HG03460 (cell line): Measurements from ENCODE around the gene GAMT.

Experiments used
- ATAC-seq: cut with Tn5 transposase; IDR thresholded peaks from one replicate; pipeline ENCODE4 v1.9.1; 2021; ENCODE audit not compliant: unreplicated experiment

GAMT gene

DNA sequence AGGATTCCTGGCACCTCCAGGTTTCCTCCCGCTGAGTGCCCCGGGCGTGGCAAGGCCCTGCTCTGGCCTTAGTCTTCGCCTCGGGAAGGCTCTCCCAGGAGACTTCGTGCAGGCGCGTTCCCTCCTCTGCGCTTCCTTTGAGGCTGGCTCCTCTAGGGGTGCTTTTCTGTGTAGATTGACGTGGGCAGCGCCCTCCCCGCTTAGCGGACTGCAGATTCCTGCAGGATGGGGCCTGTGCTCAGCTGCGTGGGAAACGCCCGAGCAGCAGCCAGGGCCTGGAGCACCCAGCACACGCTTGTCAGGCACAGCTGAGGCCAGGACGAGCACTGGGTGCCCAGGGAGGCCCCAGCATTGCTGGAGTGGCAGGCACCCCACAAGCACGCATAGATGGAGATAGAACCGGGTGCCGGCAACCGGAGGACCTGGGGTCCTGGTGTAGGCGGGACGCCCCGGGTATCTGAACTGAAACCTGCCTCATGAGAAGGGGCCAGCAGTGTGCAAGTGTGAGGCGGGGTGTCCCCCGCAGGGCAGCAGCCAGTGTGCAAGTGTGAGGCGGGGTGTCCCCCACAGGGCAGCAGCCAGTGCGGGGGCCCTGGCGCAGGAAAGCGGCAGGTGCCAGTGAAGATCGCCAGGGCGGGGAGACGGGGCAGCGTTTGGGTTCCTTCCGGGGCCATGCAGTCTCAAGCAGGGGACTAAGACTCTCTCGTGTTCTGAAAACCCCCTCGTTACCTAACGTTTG, 14.2 kb downstream of the GAMT start:
- no peak for ATAC-seq

- ATAC-seq = no peak
Observed at GRCh38 chr19:1385816-1386215, 15.5 kb downstream of the GAMT start.

DNA sequence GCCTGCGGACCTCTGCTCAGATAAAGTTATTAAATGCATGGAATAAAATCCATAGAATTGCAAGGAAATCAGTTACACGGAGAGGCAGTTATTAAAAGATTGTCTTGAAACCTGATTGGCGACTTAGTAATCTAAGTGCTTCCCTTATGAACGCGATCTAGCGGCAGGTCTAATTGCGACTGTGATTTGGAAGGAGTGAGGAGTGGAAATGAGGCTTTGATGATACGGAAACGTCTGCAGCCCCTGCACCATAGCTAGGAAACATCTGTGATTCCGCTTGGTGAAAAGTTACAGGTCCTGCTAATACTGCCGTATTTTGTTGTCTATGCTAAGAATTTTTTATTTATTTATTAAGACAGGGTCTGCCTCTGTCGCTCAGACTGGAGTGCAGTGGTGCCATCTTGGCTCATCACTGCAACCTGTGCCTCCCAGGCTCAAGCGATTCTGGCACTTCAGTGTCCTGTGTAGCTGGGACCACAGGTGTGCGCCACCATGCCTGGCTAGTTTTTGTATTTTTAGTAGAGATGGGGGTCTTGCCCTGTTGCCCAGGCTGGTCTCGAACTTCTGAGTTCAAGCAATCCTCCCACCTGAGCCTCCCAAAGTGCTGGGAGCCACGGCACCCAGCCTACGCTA, 16.7 kb downstream of the GAMT start:
- ATAC-seq = no peak

DNA sequence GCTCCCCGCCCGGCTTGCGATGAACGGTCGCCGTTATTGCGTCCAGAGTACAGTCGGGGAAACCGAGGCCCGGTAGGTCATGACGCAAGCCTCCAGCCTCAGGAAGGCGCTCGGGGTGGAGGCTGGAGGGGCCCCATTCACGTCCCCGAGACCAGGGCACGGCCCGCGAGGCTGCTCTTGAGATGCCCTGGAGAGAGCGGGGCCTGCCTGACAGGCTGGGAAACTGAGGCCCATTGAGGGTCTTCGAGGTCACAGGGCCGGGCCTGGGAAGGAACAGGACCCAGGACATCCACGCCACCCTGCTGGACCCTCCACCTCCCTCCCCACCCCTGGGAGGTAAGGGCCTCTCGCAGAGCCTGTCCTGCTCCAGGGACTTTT, 17.3 kb downstream of the GAMT start:
- ATAC-seq = no peak

DNA sequence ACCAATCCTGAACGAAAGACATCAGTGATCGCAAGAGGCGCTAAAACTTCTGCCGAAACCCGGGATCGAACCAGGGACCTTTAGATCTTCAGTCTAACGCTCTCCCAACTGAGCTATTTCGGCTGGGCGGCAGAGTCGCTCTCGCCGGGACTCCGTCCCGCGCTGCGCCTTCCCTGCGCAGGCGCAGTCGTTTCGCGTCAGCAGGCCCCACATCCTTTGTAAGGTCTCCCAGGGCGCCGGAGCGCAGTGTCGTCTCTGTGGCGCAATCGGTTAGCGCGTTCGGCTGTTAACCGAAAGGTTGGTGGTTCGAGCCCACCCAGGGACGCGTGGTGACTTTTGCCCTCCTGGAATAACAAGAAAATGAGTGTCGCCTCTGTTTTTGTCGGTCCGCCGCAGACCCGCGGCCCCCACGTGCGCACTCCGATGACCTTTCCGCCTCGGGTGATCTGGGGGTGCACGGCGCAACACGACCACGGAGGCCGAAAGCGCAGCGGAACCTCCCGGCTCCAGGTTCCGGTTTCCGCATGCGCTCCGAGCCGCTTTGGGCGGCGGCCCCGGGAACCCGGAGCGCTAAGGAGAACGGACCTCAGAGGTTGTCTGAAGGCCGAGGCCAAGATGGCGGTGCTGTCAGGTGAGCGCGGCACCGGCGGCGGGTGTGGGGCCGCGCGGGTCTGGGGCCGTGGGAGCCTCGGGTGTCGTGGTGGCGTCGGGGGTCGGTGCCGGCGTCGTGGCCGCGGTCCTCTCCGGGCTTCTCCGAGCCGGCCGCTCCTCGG, 17.8 kb downstream of the GAMT start, which contains the start of gene NDUFS7:
TSS of gene NDUFS7 (plus strand) at position 596 of the 773 bp plus-strand sequence. CDS start at position 616, 20 bp downstream.
- peak; percentile 72 for ATAC-seq

DNA sequence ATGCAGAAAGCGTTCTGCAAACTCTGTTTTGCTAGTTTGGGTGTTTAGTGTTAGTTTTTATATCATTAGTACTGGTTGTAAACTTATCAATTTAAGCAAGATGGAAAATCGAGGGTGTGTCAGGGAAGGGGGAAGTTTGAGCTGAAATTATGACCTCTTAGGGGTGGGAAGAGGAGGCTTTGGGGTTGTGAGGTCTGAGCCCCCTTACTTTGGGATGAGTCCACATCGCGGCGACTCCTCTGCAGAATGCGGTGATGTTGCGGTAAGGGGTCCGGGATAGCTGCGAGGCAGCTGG, 18.4 kb downstream of the GAMT start:
- no peak for ATAC-seq

DNA sequence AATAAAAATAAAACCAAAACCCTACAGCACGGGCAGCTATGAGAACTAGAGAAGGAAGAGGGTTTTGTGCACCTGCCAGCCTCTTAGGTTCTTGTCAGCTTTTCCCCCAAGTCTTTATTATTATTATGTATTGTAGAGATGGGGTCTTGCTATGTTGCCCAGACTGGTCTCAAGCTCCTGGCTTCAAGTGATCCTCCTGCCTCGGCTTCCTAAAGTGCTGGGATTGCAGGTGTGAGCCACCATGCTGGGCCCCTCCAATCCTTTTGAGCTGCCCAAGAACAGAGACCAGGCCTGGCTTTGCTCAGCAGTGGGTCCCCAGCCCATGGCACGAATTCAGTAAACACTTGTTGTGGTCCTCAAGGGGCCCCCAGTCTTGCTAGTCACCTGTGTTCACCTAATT, 19.1 kb downstream of the GAMT start:
- ATAC-seq = no peak

DNA sequence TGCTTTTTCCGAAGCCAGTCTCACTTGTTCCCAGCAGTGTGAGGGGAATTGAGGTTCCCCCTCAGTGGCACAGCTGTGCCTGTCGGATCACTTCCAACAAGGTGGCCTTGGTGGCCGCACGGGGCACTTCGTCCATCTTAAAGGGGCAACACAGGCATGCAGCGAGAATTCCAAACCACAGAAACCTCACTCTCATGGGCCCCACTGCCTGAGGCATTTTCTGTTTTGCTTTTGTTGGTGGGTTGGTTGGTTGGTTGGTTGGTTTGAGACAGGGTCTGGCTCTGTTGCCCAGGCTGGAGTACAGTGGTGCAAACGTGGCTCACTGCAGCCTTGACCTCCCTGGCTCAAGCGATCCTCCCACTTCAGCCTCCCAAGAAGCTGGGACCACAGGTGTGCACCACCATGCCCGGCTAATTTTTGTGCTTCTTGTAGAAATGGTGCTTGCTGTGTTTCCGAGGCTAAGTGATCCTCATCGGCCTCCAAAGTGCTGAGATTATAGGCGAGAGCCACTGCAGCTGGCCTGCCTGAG, 21.3 kb downstream of the GAMT start:
- ATAC-seq = no peak

- no peak for ATAC-seq
Observed at GRCh38 chr19:1379126-1379905, 22.0 kb downstream of the GAMT start.

GRCh38 chr19:1377965-1378785, 23.2 kb downstream of the GAMT start:
- ATAC-seq = no peak

DNA sequence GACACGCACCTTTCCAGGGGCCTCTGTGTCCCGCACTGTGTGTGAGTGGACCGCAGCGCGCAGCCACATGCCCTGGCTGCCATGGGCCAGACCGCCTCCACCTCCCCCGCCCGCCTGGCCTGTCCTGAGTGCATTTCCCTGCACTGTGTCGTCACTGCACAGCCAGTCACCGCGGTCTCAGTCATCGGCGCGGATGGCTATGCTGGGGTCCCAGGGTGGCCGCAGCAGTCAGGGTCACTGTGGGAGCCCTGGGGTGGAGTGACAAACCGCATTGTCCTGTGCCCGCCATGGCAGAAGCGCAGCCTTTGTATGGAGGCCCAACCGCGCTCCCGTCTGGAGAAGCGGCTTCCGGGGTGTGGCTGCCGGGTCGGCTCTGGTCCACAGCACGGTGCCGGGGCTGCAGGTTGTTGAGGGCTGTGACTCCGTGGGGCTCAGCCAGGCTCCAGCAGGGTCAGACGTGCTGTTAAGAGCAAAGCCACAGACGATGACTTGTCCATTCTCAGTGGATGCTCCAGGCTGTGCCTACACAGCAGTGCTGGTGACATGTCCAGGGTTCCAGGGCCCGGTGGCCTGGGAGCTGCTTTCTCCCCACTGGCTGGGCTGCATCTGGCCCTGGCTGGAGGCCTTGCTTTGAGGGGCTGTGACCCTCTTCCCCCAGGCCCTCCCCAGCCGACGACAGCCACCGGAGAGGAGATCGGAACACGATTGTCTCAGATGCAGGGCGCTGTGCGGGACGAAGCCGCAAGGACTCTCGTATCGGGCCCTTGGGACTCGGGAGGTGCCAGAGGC, 24.0 kb downstream of the GAMT start:
- ATAC-seq = no peak

DNA sequence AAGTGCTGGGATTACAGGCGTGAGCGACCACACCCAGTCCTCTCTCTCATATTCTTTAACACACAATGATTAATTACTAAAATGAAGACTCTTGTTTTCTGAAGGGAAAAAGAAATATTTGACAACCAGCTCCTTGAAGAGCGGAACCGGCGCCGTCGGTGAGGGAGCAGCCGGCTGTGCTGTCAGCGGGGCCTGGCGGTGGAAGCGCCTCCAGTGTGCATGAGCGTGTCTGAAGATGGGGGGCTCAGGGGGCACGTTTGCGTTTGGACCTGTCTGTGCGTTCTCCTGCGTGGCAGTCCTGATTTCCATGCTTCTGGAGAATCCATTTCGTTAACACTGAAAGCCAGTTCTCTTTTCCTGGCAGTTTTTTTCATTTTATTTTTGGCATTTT, 24.9 kb downstream of the GAMT start:
- ATAC-seq = no peak

DNA sequence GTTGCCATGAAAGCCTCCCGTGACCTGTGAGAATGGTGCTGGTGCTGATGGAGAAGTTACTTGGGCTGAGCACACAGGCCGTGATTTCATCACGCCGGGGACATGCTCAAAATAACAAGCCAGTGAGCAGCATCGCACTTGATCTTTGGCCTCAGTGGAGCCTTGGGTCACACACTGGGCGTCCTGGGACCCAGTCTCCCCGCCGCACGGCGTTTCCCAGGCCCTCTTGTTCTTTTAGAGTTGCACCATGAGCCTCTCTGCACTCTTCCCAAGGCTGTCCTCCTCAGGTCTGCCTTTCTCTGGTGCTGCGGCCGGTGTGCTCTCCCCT, 27.1 kb downstream of the GAMT start:
- no peak for ATAC-seq

DNA sequence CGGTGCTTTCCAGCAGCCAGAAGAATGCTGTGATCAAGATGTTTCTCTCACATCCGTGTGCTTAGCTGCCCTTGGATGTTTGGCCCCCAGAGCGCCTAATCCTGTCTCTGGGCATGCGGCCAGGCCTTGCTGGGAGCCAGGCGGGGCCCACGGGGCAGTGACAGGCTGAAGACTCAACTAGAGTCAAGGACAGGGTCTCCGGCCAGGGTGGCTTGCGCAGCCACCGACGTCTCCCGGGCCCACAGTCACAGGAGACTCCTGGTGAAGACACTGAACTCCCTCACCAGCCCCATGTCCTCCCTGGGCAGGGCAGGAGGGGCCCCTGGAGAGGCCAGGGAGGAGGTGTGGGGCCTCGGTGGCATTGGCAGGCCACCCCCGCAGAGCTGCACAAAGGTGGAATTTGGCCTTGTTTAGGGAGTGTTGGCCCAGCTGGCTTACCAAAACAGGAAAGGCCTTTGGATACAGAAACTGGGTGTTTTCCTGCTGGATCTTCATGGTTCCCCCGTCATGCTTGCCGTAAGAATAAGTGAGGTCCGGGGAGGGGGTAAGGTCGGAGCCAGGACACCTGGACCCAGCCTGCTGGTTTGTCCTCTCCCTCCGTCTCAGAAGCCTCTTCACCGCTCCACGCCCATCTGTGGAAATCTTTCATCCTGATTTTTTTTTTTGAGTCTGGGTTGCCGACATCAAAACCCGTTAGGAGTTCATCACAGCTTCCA, 27.6 kb downstream of the GAMT start:
- ATAC-seq = no peak

GRCh38 chr19:1373042-1373533, 28.3 kb downstream of the GAMT start:
- ATAC-seq = no peak

GRCh38 chr19:1370579-1371361, 30.6 kb downstream of the GAMT start:
- ATAC-seq = no peak

DNA sequence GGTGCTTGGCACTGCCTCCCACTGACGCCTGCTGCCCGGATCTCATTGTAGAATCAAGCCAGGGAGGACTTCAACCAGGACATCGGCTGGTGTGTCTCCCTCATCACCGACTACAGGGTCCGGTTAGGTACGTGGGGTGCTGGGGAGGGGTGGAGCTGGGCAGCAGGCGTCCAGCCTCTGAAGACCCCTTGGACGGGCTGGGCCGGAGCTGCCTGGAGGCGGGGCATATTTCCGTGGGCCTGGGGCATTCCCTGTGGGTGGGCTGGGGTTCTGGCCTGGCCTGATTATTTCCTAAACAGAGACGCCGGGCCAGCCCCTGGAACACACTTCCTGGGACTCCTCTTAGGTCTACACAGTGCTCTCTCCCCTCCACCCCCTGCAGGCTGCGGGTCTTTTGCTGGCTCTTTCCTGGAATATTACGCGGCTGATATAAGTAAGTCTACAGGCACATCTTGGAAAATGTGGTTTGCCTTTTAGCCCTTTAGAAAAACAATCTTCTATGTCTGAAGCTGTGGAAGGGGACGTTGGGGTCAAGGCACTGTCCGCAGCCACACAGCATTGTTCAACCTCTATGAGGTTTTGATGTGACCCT, 32.0 kb downstream of the GAMT start:
- ATAC-seq = no peak
